GM10248 (cell line): ENCODE measurements around the gene PLA2G4B.

Experiments used
- CTCF ChIA-PET: fragments of 300-600 bp; sonication (Branson Sonifier 250); formaldehyde crosslinking; extraction: SDS; loops from one replicate; lab custom pipeline; 2021; ENCODE audit warnings: antibody characterized with exemption; lab: Yijun Ruan, JAX
- POLR2A ChIA-PET: fragments of 350-650 bp; sonication (Branson Sonifier 250); formaldehyde crosslinking; extraction: SDS; loops from one replicate; lab custom pipeline; 2020; ENCODE audit warnings: antibody characterized with exemption; lab: Yijun Ruan, JAX
- DNase-seq: peaks from one replicate; pipeline ENCODE4 v3.0.0; 2012; ENCODE audit errors: extremely low spot score
- CTCF ChIP-seq: IDR thresholded peaks from 2 replicates; pipeline ENCODE4 v1.5.1; 2012; ENCODE audit warnings: mild to moderate bottlenecking, low read depth; ENCODE audit errors: extremely low read depth, missing control alignments, control extremely low read depth

PLA2G4B gene

DNA sequence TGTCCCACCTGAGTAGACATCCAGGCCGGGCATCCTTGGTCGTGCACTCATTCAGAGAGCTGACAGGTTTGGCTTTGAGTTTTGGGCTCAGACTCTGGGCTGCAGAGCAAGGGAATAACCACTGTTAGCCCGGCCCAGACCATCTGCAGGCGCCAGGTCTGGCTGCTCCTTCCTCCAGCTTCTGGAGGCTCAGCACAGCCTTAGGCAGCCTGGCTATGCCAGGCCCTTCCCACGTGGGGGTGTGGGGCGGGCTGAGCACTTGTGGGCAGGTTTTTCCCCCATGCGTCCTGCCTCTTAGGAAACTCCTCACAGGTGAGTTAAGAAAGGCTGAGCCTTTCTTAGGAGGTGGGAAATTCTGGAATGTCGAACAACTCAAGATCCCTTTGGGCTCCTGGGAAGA is 11.2 kb downstream of the PLA2G4B start:
- TF ChIP-seq CTCF = no peak
- no peak for DNase-seq
- POLR2A ChIA-PET = no interaction called here
- CTCF ChIA-PET = no interaction called here

GRCh38 chr15:41850482-41851166 is 12.0 kb downstream of the PLA2G4B start:
- ChIA-PET POLR2A (no interaction called here), CTCF (interaction anchor here (1.3 to 1.5 kb wide), 2 partner anchors 9 to 54 kb away, joined by 3 to 9 read pairs; no protein-coding TSS in a partner anchor)
- DNase-seq = no peak
- TF ChIP-seq CTCF = no peak

DNA sequence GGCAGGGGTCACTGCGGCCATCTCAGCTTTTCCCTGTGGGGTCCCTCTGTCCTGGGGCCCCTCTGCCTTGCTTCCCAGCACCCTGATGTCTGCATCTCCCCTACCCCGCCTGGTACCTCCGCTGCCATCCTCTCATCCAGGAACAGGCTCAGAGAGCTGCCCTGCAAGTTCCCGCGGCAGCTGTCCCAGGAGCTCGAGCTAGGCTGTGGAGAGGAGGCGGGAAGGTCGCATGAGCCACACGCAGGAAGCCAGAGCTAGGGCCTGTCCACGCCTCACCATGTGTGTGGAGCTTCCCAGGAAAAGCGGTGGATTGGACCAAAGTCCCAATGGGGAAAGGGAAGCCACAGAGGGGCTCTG is 12.5 kb downstream of the PLA2G4B start:
- POLR2A ChIA-PET = no interaction called here
- no peak for TF ChIP-seq CTCF
- CTCF ChIA-PET = interaction anchor here (1.3 to 1.5 kb wide), 2 partner anchors 9 to 54 kb away, joined by 3 to 9 read pairs; no protein-coding TSS in a partner anchor
- DNase-seq = no peak

DNA sequence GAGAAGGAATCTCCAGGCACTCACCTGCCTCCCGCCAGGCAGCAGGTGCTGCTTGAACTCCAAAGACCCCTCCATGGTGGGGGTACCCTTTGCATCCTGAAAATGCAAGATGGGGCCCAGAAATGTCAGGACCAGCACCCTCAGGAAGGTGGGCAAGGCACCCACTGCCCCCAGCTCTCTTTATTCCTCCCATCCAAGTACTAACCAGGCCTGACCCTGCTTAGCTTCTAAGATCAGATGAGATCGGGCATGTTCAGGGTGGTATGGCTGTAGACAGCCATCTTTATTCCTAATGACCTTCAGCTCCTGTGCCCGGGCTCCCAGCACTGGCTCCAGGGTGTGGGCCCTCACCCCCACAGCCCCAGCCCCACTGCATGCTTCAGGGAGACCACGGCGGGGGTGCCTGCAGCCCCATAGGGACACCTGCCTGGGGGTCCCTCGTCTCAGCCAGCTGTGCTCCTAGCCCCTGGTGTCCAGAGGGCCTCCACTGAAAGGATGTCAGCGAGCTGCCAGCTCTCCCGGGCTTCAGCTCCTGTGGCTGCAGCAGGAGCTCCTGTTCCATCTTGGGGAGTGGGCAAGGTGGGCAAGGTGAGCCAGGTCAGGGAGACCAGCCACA is 13.2 kb downstream of the PLA2G4B start:
- ChIA-PET POLR2A (interaction anchor here (0.8 kb wide), 1 partner anchor 22 kb away, joined by 3 read pairs; no protein-coding TSS in a partner anchor), CTCF (interaction anchor here (1.3 to 1.5 kb wide), 4 partner anchors 8 to 53 kb away, joined by 3 to 9 read pairs (median 3); no protein-coding TSS in a partner anchor)
- no peak for DNase-seq
- no peak for TF ChIP-seq CTCF

DNA sequence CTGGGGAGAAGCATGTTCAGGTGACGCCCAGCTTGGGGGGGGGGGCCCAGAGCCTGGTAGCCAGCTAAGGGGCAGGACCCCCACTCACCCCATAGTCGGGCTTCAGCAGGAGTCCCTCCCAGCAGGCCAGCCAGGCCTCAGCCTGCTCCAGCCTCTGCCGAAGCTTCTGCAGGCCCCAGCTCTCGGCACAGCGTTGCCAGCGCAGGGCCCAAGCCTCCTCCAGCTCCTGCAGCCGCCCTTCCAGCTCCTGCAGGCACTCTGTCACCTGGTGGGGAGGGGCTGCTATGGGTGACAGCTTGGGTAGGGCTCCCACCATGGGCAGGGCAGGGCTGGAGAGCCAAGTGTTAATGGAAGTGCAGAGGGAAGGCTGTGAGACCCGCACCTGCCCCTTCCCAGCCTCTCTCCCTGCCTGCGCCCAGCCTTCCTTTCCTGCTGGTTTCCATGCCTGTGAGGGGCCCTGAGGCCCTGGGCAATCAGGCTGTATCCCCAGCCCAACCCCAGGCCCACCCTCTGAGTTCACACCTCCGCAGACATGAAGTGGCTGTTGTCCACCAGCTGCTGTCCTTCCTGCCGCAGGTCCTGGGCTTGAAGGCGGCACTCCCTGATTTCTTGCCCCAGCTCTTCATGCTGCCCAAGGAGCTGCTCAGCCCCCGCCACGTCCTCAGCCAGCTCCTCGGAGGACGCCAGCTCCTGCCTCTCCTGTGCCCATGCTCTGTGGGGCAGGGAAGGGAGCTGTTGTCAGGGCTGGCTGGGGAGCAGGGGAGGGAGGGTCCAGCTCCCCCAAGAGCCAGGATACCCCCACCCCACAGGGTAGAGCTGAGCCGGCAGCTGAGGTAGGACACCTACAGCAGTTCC is 14.3 kb downstream of the PLA2G4B start:
- CTCF ChIA-PET = interaction anchor here (1.4 to 2.3 kb wide), 3 partner anchors 8 to 52 kb away, joined by 3 to 6 read pairs (median 3); no protein-coding TSS in a partner anchor
- TF ChIP-seq CTCF = no peak
- no peak for DNase-seq
- POLR2A ChIA-PET = interaction anchor here (0.6 kb wide), 1 partner anchor 883 kb away, joined by 4 read pairs; no protein-coding TSS in a partner anchor

GRCh38 chr15:41853831-41854230 is 15.2 kb downstream of the PLA2G4B start:
- CTCF ChIA-PET = interaction anchor here (1.1 to 2.3 kb wide), 2 partner anchors 9 to 136 kb away, joined by 3 to 6 read pairs; no protein-coding TSS in a partner anchor

More at GRCh38 chr15:41853831-41854230, 15.2 kb downstream of the PLA2G4B start:
- POLR2A ChIA-PET = no interaction called here
- DNase-seq = no peak
- no peak for TF ChIP-seq CTCF
